SK-N-MC (cell line): ENCODE measurements around the gene CTAGE15.
"Not testable (repeated sequence)": the region's sequence is repeated elsewhere in the genome, so short reads cannot be mapped to it uniquely, and the experiment has no call there.

ENCODE experiments used
- EZH2 ChIP-seq: fragments of 200-600 bp; sonication (generic); IDR thresholded peaks from one replicate; pipeline ENCODE4 v1.6.1; 2017; ENCODE audit warnings: antibody characterized with exemption
- FOXP2 ChIP-seq: optimal IDR thresholded peaks from 2 replicates; pipeline ENCODE3; 2011; ENCODE audit warnings: mild to moderate bottlenecking, moderate library complexity; ENCODE audit not compliant: insufficient read depth; ENCODE audit errors: extremely low read length, control extremely low read depth
- POLR2AphosphoS5 ChIP-seq: IDR thresholded peaks from 2 replicates; pipeline ENCODE4 v1.6.1; 2012; ENCODE audit warnings: mild to moderate bottlenecking, low read depth, low read length, borderline replicate concordance

- not testable (repeated sequence) for TF ChIP-seq POLR2AphosphoS5, EZH2, FOXP2
Observed at GRCh38 chr7:143522309-143522916, 49.2 kb upstream of the CTAGE15 start.
